ENCODE results near the gene ATF6B. TPM values are rescaled to one million over a fixed set of nuclear protein-coding genes. Genes with fewer than 3 reads are reported as not detected.

ATF6B gene
- total and polyA plus RNA-seq, 2 of the 13 experiments (the other 11 are each of a cell fraction or from before 2014, with no cell fraction given): 18.1 to 44.0 TPM

DNA sequence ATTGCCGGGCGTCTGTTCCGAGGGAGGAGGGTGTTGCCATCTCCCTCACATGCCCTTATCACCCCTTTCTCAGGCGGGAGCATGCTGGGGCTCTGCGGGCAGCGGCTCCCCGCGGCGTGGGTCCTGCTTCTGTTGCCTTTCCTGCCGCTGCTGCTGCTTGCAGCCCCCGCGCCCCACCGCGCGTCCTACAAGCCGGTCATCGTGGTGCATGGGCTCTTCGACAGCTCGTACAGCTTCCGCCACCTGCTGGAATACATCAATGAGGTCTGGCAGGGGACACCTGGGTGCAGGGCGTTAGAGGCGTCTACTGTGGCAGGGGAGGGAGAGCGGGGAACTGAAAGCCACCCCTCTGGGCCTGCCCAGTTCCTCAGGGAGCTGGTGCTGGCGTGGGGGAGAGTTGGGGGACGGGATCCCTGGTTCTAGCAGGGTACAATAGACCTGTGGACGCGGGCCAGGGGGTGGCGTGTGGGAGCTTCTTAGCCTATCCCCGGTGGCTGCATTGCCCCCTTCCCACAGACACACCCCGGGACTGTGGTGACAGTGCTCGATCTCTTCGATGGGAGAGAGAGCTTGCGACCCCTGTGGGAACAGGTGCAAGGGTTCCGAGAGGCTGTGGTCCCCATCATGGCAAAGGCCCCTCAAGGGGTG, 26.6 kb upstream of the ATF6B start (continued):
- TF ChIP-seq MLX (CRISPR knock-in tag; IDR thresholded peaks at IDR 0.05) (peak; percentile 30; the same call in 1 of the 2 replicates), ZNF710 (CRISPR knock-in tag; IDR thresholded peaks at IDR 0.05; ENCODE audit: borderline replicate concordance) (0 out of 2 replicates have a peak, but pooled peaks have one; percentile 5), MZF1 (CRISPR knock-in tag; IDR thresholded peaks at IDR 0.05; ENCODE audit: borderline replicate concordance) (peak; percentile 92; the same call in 1 of the 2 replicates), MYNN (CRISPR knock-in tag; IDR thresholded peaks at IDR 0.05; ENCODE audit: low read depth) (no peak), PRDM4 (CRISPR knock-in tag; IDR thresholded peaks at IDR 0.05; ENCODE audit: borderline replicate concordance) (no peak), ISX (CRISPR knock-in tag; conservative IDR thresholded peaks at IDR 0.05) (no peak), ARNTL (CRISPR knock-in tag; IDR thresholded peaks at IDR 0.05) (no peak), FOXA3 (CRISPR knock-in tag; IDR thresholded peaks at IDR 0.05) (peak; percentile 15; the same call in 1 of the 2 replicates), MAFK (conservative IDR thresholded peaks at IDR 0.05 in 1 of 2, IDR thresholded peaks at IDR 0.05 in 1 of 2; ENCODE audit: low read length in 2 of 2) (no peak), ZFP41 (CRISPR knock-in tag; IDR thresholded peaks at IDR 0.05; ENCODE audit: borderline replicate concordance) (peak; percentile 86; the same call in 1 of the 2 replicates), NCOR1 (IDR thresholded peaks at IDR 0.05; ENCODE audit: borderline replicate concordance, low read length) (no peak), ZNF75D (CRISPR knock-in tag; IDR thresholded peaks at IDR 0.05; ENCODE audit: borderline replicate concordance) (no peak), ZBTB10 (CRISPR knock-in tag; IDR thresholded peaks at IDR 0.05; ENCODE audit: borderline replicate concordance) (no peak), ZNF720 (CRISPR knock-in tag; IDR thresholded peaks at IDR 0.05) (no peak; the same call in 1 of the 2 replicates), ZNF557 (CRISPR knock-in tag; IDR thresholded peaks at IDR 0.05) (no peak), CBFB (CRISPR knock-in tag; IDR thresholded peaks at IDR 0.05) (no peak)
- TF ChIP-seq, protein P1, sequence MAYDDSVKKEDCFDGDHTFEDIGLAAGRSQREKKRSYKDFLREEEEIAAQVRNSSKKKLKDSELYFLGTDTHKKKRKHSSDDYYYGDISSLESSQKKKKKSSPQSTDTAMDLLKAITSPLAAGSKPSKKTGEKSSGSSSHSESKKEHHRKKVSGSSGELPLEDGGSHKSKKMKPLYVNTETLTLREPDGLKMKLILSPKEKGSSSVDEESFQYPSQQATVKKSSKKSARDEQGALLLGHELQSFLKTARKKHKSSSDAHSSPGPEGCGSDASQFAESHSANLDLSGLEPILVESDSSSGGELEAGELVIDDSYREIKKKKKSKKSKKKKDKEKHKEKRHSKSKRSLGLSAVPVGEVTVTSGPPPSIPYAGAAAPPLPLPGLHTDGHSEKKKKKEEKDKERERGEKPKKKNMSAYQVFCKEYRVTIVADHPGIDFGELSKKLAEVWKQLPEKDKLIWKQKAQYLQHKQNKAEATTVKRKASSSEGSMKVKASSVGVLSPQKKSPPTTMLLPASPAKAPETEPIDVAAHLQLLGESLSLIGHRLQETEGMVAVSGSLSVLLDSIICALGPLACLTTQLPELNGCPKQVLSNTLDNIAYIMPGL (CRISPR knock-in tag; IDR thresholded peaks at IDR 0.05; ENCODE audit: borderline replicate concordance in 1 of 2, low read depth in 1 of 2): peak; percentile 82 to 97

Measured in HepG2 (cell line).